ENCODE data around the gene ICAM3. TPM values are rescaled to one million over a fixed set of nuclear protein-coding genes. Genes with fewer than 3 reads are reported as not detected.
"Not testable (repeated sequence)": the region's sequence is repeated elsewhere in the genome, so short reads cannot be mapped to it uniquely, and the experiment has no call there.

ICAM3 gene
- total and polyA plus RNA-seq, 3 experiments from 2014 or later: 83.0 to 244 (median 89.1) TPM

DNA sequence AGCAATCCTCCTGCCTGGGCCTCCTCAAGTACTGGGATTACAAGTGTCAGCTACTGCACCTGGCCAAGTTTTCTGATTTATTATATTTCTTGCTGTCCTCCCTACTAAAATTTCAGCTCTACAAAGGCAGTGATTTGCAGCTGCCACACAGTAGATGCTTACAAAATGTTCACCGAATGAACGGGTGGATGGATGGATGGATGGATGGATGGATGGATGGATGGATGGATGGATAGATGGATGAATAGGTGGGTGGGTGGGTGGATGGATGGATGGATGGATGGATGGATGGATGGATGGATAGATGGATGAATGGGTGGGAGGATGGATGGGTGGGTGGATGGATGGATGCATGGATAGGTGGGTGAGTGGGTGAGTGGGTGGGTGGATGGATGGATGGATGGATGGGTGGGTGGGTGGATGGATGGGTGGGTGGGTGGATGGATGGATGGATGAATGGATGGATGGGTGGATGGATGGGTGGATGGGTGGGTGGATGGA, 37.8 kb upstream of the ICAM3 start:
- H3K27ac ChIP-seq (ENCODE audit: low read depth, low read length); H3K27me3 ChIP-seq (ENCODE audit: insufficient read depth, low read length, poor library complexity, severe bottlenecking); H3K4me3 ChIP-seq (ENCODE audit: low read length); H3K36me3 ChIP-seq (ENCODE audit: insufficient read depth, low read length); H3K27me3 Mint-ChIP-seq; DNase-seq; H3K9me3 Mint-ChIP-seq; H3K9me3 ChIP-seq (ENCODE audit: low read length); POLR2A ChIA-PET: not testable (repeated sequence)
- CTCF ChIA-PET: interaction anchor here (1.5 kb wide), 1 partner anchor 12 kb away, joined by 4 read pairs; no protein-coding TSS in a partner anchor
- H3K4me3 Mint-ChIP-seq: peak overlapping the region in 3 of 7 donors; percentile 43 to 83 (median 48)
- peaks cover 11% of the 10 kb centered on the region for H3K4me1 ChIP-seq (ENCODE audit: insufficient read depth, low read length)
- H3K4me1 Mint-ChIP-seq: peaks cover 23 to 31% (median 28%) of the 10 kb centered on the region in 3 donors
- peaks cover 6 to 46% (median 8%) of the 10 kb centered on the region in 3 donors for H3K36me3 Mint-ChIP-seq
- peak overlapping the region in 4 of 8 donors; percentile 22 to 71 (median 64) for H3K27ac Mint-ChIP-seq

DNA sequence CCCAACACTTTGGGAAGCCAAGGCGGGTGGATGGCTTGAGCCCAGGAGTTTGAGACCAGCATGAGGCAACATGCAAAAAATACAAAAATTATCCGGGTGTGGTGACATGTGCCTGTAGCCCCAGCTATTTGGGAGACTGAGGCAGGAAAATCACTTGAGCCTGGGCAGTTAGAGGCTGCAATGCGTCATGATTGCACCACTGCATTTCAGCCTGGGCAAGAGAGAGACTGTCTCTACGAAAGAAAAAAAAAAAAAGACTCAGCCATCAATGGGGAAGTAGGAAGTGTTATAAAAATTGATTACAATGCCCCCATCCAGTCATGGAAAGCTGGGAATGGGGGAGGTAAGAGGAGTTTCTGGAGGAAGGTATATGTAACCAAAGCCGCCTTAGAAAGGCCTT, 35.5 kb upstream of the ICAM3 start:
- Mint-ChIP-seq H3K27ac (peak overlapping the region in 1 of 8 donors; percentile 36), H3K4me1 (peaks cover 14 to 17% (median 15%) of the 10 kb centered on the region in 3 donors), H3K27me3 (no peaks in the 10 kb centered on the region), H3K9me3 (no peaks in the 10 kb centered on the region), H3K4me3 (peak overlapping the region in 1 of 7 donors; percentile 45), H3K36me3 (peaks cover 8 to 47% (median 9%) of the 10 kb centered on the region in 3 donors)
- no peaks in the 10 kb centered on the region for H3K27me3 ChIP-seq (ENCODE audit: insufficient read depth, low read length, poor library complexity, severe bottlenecking)
- ChIA-PET POLR2A (interaction anchor here (0.6 kb wide), 1 partner anchor 536 kb away, joined by 5 read pairs; no protein-coding TSS in a partner anchor), CTCF (interaction anchor here (0.7 to 1.1 kb wide), 3 partner anchors 14 to 116 kb away, joined by 3 to 4 read pairs (median 4); no protein-coding TSS in a partner anchor)
- H3K36me3 ChIP-seq (ENCODE audit: insufficient read depth, low read length): no peaks in the 10 kb centered on the region
- H3K4me1 ChIP-seq (ENCODE audit: insufficient read depth, low read length): peaks cover 5% of the 10 kb centered on the region
- H3K27ac ChIP-seq (ENCODE audit: low read depth, low read length): no peak overlapping the region
- DNase-seq: no peak
- H3K9me3 ChIP-seq (ENCODE audit: low read length): no peaks in the 10 kb centered on the region
- H3K4me3 ChIP-seq (ENCODE audit: low read length): no peak overlapping the region

DNA sequence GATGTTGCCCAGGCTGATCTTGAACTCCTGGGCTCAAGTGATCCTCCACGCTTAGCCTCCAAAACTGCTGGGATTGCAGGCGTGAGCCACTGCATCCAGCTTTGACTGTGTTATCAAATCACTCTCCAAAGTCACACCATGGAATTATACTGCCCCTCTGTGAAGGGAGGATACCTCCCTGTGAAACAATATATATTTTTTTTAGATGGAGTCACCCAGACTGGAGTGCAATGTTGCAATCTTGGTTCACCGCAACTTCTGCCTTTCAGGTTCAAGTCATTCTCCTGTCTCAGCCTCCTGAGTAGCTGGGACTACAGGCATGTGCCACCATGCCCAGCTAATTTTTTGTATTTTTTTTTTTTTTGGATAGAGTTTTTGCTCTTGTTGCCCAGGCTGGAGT, 33.3 kb upstream of the ICAM3 start:
- H3K27ac Mint-ChIP-seq: no peak overlapping the region
- peaks cover 6 to 10% (median 8%) of the 10 kb centered on the region in 3 donors for H3K4me1 Mint-ChIP-seq
- Histone ChIP-seq H3K4me3 (ENCODE audit: low read length) (no peak overlapping the region), H3K27me3 (ENCODE audit: insufficient read depth, low read length, poor library complexity, severe bottlenecking) (no peaks in the 10 kb centered on the region), H3K9me3 (ENCODE audit: low read length) (no peaks in the 10 kb centered on the region), H3K36me3 (ENCODE audit: insufficient read depth, low read length) (peaks cover 13% of the 10 kb centered on the region), H3K27ac (ENCODE audit: low read depth, low read length) (no peak overlapping the region), H3K4me1 (ENCODE audit: insufficient read depth, low read length) (no peaks in the 10 kb centered on the region)
- no peaks in the 10 kb centered on the region for H3K9me3 Mint-ChIP-seq
- DNase-seq: no peak
- no peak overlapping the region for H3K4me3 Mint-ChIP-seq
- CTCF ChIA-PET: interaction anchor here (0.6 to 1.4 kb wide), 4 partner anchors 21 to 122 kb away, joined by 3 to 4 read pairs (median 3); partner anchors contain the start of gene ICAM1
- peaks cover 4 to 55% (median 8%) of the 10 kb centered on the region in 3 donors for H3K36me3 Mint-ChIP-seq
- POLR2A ChIA-PET: interaction anchor here (0.6 kb wide), 1 partner anchor 66 kb away, joined by 4 read pairs; no protein-coding TSS in a partner anchor
- H3K27me3 Mint-ChIP-seq: no peaks in the 10 kb centered on the region

DNA sequence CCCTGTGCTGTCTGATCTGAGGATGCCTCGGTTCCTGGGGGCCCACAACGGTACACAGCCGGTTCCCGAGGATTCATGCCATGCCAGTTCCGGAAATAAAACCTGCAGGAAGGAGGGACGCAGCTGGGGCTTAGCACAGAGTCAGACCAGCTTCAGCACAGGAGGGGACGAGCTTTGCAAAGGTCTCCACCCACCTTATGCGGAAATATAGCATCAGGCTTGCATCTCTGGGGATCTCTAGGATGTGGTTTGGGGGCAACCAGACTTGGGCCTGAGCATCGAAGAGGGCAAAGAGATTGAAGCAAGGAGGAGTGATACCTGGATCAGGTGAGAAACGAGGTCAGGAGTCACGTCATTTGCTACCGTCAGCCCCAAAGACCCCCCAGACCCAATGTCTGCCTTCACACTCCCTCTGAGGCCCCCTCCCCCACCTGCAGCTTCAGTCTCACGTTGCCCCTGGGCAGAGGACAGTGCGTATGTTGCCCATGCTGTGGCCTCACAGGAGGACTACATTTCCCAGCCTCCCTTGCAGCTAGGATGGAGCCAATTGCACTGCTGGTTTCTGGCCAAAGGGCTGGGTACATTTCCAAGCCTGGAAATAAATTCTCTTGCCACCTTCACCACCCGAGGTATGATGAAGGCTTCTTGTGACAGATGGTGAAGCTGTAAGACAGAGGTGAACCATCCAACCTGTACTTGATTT, 28.8 kb upstream of the ICAM3 start:
- no peak for DNase-seq
- Histone ChIP-seq H3K36me3 (ENCODE audit: insufficient read depth, low read length) (peaks cover 24% of the 10 kb centered on the region), H3K27me3 (ENCODE audit: insufficient read depth, low read length, poor library complexity, severe bottlenecking) (no peaks in the 10 kb centered on the region), H3K27ac (ENCODE audit: low read depth, low read length) (no peak overlapping the region), H3K4me3 (ENCODE audit: low read length) (no peak overlapping the region), H3K4me1 (ENCODE audit: insufficient read depth, low read length) (no peaks in the 10 kb centered on the region), H3K9me3 (ENCODE audit: low read length) (no peaks in the 10 kb centered on the region)
- Mint-ChIP-seq H3K27me3 (no peaks in the 10 kb centered on the region), H3K4me3 (no peak overlapping the region), H3K27ac (peak overlapping the region in 2 of 8 donors; percentile 41 to 63), H3K4me1 (peaks cover 1 to 7% (median 4%) of the 10 kb centered on the region in 3 donors), H3K36me3 (peaks cover 5 to 77% (median 7%) of the 10 kb centered on the region in 3 donors), H3K9me3 (no peaks in the 10 kb centered on the region)
- ChIA-PET CTCF (no interaction called here), POLR2A (no interaction called here)

- H3K9me3 ChIP-seq (ENCODE audit: low read length); H3K4me3 ChIP-seq (ENCODE audit: low read length); H3K27me3 ChIP-seq (ENCODE audit: insufficient read depth, low read length, poor library complexity, severe bottlenecking); H3K4me1 ChIP-seq (ENCODE audit: insufficient read depth, low read length); POLR2A ChIA-PET; H3K9me3 Mint-ChIP-seq; H3K27ac ChIP-seq (ENCODE audit: low read depth, low read length); H3K4me3 Mint-ChIP-seq; DNase-seq; H3K4me1 Mint-ChIP-seq; H3K27me3 Mint-ChIP-seq: not testable (repeated sequence)
- Mint-ChIP-seq H3K36me3 (peaks cover 5 to 82% (median 7%) of the 10 kb centered on the region in 3 donors), H3K27ac (peak overlapping the region in 1 of 8 donors; percentile 61)
- CTCF ChIA-PET: interaction anchor here (1.3 kb wide), 1 partner anchor 21 kb away, joined by 3 read pairs; no protein-coding TSS in a partner anchor
- H3K36me3 ChIP-seq (ENCODE audit: insufficient read depth, low read length): peaks cover 25% of the 10 kb centered on the region
Measured at GRCh38 chr19:10366950-10367512, 27.6 kb upstream of the ICAM3 start.

DNA sequence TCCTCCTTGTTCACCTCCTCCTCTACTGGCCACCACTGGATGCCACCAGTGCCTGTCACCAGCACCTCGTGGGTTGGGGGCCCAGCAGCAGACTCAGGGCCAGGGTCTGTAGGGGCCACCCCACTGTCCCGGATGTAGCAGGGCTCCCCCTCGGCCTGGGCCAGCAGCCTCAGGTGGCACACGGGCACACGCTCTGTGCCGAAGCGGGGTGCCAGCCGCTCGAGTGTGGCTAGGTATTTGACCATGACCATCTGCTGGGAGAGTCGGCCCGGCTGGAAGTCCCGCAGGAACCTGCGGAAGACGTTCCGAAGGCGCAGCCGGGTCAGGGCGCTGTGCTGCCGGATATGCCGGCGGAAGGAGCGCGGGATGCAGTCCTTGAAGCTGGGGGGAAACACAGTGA, 26.1 kb upstream of the ICAM3 start:
- H3K27ac Mint-ChIP-seq: no peak overlapping the region
- H3K9me3 Mint-ChIP-seq: no peaks in the 10 kb centered on the region
- DNase-seq: no peak
- no peaks in the 10 kb centered on the region for H3K9me3 ChIP-seq (ENCODE audit: low read length)
- peaks cover 1 to 7% (median 4%) of the 10 kb centered on the region in 3 donors for H3K4me1 Mint-ChIP-seq
- no peak overlapping the region for H3K27ac ChIP-seq (ENCODE audit: low read depth, low read length)
- no peak overlapping the region for H3K4me3 Mint-ChIP-seq
- ChIA-PET POLR2A (no interaction called here), CTCF (no interaction called here)
- peaks cover 28% of the 10 kb centered on the region for H3K36me3 ChIP-seq (ENCODE audit: insufficient read depth, low read length)
- peaks cover 6 to 87% (median 9%) of the 10 kb centered on the region in 3 donors for H3K36me3 Mint-ChIP-seq
- H3K27me3 Mint-ChIP-seq: no peaks in the 10 kb centered on the region
- H3K27me3 ChIP-seq (ENCODE audit: insufficient read depth, low read length, poor library complexity, severe bottlenecking): no peaks in the 10 kb centered on the region
- H3K4me1 ChIP-seq (ENCODE audit: insufficient read depth, low read length): no peaks in the 10 kb centered on the region
- no peak overlapping the region for H3K4me3 ChIP-seq (ENCODE audit: low read length)

DNA sequence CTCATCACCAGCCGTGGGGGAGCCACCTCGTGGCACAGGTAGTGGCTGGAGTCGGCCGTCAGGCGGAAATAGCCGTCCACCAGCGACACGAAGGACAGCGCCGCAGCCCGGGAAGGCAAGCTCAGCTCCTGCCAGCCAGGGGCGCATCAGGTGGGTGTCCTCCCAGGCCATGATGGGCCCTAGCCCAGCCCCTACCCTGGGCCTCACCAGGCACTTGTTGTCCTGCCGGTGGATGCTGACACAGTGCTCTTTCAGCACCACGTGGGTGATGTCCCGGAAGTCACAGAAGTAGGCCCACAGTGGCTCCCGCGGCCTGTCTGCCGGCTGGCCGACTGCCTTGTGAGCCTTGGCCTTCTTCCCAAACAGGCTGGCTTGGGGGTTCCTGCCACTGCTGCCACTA, 25.2 kb upstream of the ICAM3 start:
- CTCF ChIA-PET: no interaction called here
- Mint-ChIP-seq H3K9me3 (no peaks in the 10 kb centered on the region), H3K4me1 (peaks cover 1 to 6% (median 4%) of the 10 kb centered on the region in 3 donors), H3K36me3 (peaks cover 6 to 86% (median 9%) of the 10 kb centered on the region in 3 donors), H3K27ac (no peak overlapping the region), H3K27me3 (no peaks in the 10 kb centered on the region), H3K4me3 (no peak overlapping the region)
- peaks cover 28% of the 10 kb centered on the region for H3K36me3 ChIP-seq (ENCODE audit: insufficient read depth, low read length)
- POLR2A ChIA-PET: no interaction called here
- H3K4me1 ChIP-seq (ENCODE audit: insufficient read depth, low read length): no peaks in the 10 kb centered on the region
- no peak overlapping the region for H3K27ac ChIP-seq (ENCODE audit: low read depth, low read length)
- no peaks in the 10 kb centered on the region for H3K27me3 ChIP-seq (ENCODE audit: insufficient read depth, low read length, poor library complexity, severe bottlenecking)
- no peak for DNase-seq
- H3K9me3 ChIP-seq (ENCODE audit: low read length): no peaks in the 10 kb centered on the region
- no peak overlapping the region for H3K4me3 ChIP-seq (ENCODE audit: low read length)

- H3K9me3 Mint-ChIP-seq: no peaks in the 10 kb centered on the region
Measured at GRCh38 chr19:10363789-10364281, 24.4 kb upstream of the ICAM3 start.

More at GRCh38 chr19:10363789-10364281, 24.4 kb upstream of the ICAM3 start:
- Histone ChIP-seq H3K4me3 (ENCODE audit: low read length) (no peak overlapping the region), H3K4me1 (ENCODE audit: insufficient read depth, low read length) (no peaks in the 10 kb centered on the region), H3K36me3 (ENCODE audit: insufficient read depth, low read length) (peaks cover 20% of the 10 kb centered on the region), H3K27ac (ENCODE audit: low read depth, low read length) (no peak overlapping the region), H3K27me3 (ENCODE audit: insufficient read depth, low read length, poor library complexity, severe bottlenecking) (no peaks in the 10 kb centered on the region), H3K9me3 (ENCODE audit: low read length) (no peaks in the 10 kb centered on the region)
- Mint-ChIP-seq H3K36me3 (peaks cover 3 to 85% (median 9%) of the 10 kb centered on the region in 3 donors), H3K4me1 (no peaks in the 10 kb centered on the region), H3K27ac (no peak overlapping the region), H3K4me3 (no peak overlapping the region), H3K27me3 (no peaks in the 10 kb centered on the region)
- no peak for DNase-seq
- ChIA-PET POLR2A (no interaction called here), CTCF (no interaction called here)
